Measurements from ENCODE around the gene CDKAL1. TPM values are rescaled to one million over a fixed set of nuclear protein-coding genes. Genes with fewer than 3 reads are reported as not detected.

Gene CDKAL1
- total and polyA plus RNA-seq, 2 of the 13 experiments (the other 11 are each of a cell fraction or from before 2014, with no cell fraction given), result 9.5 to 27.7 TPM

- no peak overlapping the region for H3K9ac ChIP-seq (ENCODE audit: insufficient read depth, low read depth, low read length)
- FAIRE-seq, result no peak
- TF ChIP-seq ZMYM4 (CRISPR knock-in tag; IDR thresholded peaks at IDR 0.05) (0 out of 2 replicates have a peak, but pooled peaks have one; percentile 28), ZNF383 (CRISPR knock-in tag; IDR thresholded peaks at IDR 0.05; ENCODE audit: borderline replicate concordance) (no peak), ZNF503 (CRISPR knock-in tag; IDR thresholded peaks at IDR 0.05) (0 out of 2 replicates have a peak, but pooled peaks have one; percentile 24), ZNF512B (CRISPR knock-in tag; IDR thresholded peaks at IDR 0.05; ENCODE audit: borderline replicate concordance) (no peak), ZNF790 (CRISPR knock-in tag; IDR thresholded peaks at IDR 0.05; ENCODE audit: borderline replicate concordance) (no peak), RFXAP (CRISPR knock-in tag; IDR thresholded peaks at IDR 0.05; ENCODE audit: borderline replicate concordance) (no peak), SNAPC4 (CRISPR knock-in tag; IDR thresholded peaks at IDR 0.05) (no peak), NR2F6 (IDR thresholded peaks at IDR 0.05) (peak; percentile 49; the same call in 1 of the 2 replicates), NR2F6 (CRISPR knock-in tag; IDR thresholded peaks at IDR 0.05) (peak; percentile 62; the same call in 1 of the 2 replicates), ZNF331 (CRISPR knock-in tag; IDR thresholded peaks at IDR 0.05) (0 out of 2 replicates have a peak, but pooled peaks have one; percentile 44), TBX2 (CRISPR knock-in tag; IDR thresholded peaks at IDR 0.05; ENCODE audit: borderline replicate concordance) (0 out of 2 replicates have a peak, but pooled peaks have one; percentile 33), DMTF1 (CRISPR knock-in tag; IDR thresholded peaks at IDR 0.05) (no peak), NCOA2 (CRISPR knock-in tag; IDR thresholded peaks at IDR 0.05) (peak; percentile 41; the same call in 1 of the 2 replicates)
Measured at GRCh38 chr6:20658053-20658452, 123.8 kb downstream of the CDKAL1 start.

More at GRCh38 chr6:20658053-20658452, 123.8 kb downstream of the CDKAL1 start:
- WGBS (ENCODE audit: low lambda C conversion rate), result 75% methylated on average over 2 of the region's 2 CpGs
- Histone ChIP-seq H3K4me1 (ENCODE audit: insufficient read depth, low read length) (peaks cover 25% of the 10 kb centered on the region), H3K4me2 (ENCODE audit: low read depth, low read length) (no peak overlapping the region), H3K27ac (ENCODE audit: extremely low read length, insufficient read depth, low read length) (no peak overlapping the region), H3K4me3 (replicated peaks in 1 of 3; ENCODE audit: insufficient read depth in 1 of 3, low read depth in 2 of 3, low read length in 3 of 3) (no peak overlapping the region), H4K20me1 (ENCODE audit: insufficient read depth, low read length) (no peaks in the 10 kb centered on the region), H2AFZ (ENCODE audit: low read length) (no peak overlapping the region), H3K27me3 (ENCODE audit: control insufficient read depth in 1 of 2, insufficient read depth in 2 of 2, low read length in 2 of 2) (no peaks in the 10 kb centered on the region), H3K36me3 (replicated peaks in 1 of 2; ENCODE audit: control insufficient read depth in 1 of 2, insufficient read depth in 2 of 2, low read length in 2 of 2) (peaks cover 0 to 3% of the 10 kb centered on the region in 2 experiments; a peak in 1 of 5 replicates), H3K9me3 (ENCODE audit: low read length) (no peaks in the 10 kb centered on the region), H3K79me2 (ENCODE audit: insufficient read depth, low read length) (no peaks in the 10 kb centered on the region)
- ATAC-seq (peak; percentile 65), DNase-seq (ENCODE audit: low spot score) (peak; percentile 85)
- POLR2A ChIA-PET, result no interaction called here
- in situ Hi-C loops (cut with HindIII; ENCODE audit: extremely low pct_ligation_motif_present, low pct_unique_long_range_greater_than_20kb) (no loop called here), intact Hi-C loops (cut with micrococcal nuclease; ENCODE audit: unreplicated experiment) (no loop called here)
- CTCF ChIA-PET (ENCODE audit: low intra/inter-chr PET ratio, low total read pairs), result no interaction called here
- BruUV-seq (replicated peaks), result no TSS peak
